Stimulated activated CD4-positive, alpha-beta T cell treated with anti-CD3 and anti-CD28 coated beads, Interleukin-1b, Interleukin-23, amount 100 ng/mL, for 1 hour (primary cell): ENCODE data around the gene CLCN2.

Experiments used
- DNase-seq, 2 donors: peaks; one replicate each; pipeline ENCODE4 v3.0.0-alpha.2; 2020; ENCODE audit warnings: low read depth in 2 of 2

The CLCN2 gene

DNA sequence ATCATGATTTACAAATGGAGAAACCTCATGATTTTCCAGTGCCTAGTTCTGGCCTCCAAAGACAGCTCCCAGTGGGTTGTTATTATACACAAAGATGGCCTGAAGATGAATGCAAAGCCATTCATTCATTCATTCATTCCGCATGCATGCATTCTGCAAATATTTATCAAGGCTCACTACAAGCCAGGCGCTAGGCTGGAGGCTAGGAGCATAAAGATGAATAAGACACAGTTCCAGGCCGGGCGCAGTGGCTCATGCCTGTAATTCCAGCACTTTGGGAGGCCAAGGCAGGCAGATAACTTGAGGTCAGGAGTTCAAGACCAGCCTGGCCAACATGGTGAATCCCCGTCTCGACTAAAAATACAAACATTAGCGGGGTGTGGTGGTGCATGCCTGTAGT, 64.8 kb downstream of the CLCN2 start:
- no peak for DNase-seq
